ENCODE data around the gene ZNF500. TPM values are rescaled to one million over a fixed set of nuclear protein-coding genes. Genes with fewer than 3 reads are reported as not detected.

ZNF500 gene
- total and polyA plus RNA-seq, 2 donors (not counting 1 experiment from before 2014, with no cell fraction given): 12.0 to 26.5 TPM

DNA sequence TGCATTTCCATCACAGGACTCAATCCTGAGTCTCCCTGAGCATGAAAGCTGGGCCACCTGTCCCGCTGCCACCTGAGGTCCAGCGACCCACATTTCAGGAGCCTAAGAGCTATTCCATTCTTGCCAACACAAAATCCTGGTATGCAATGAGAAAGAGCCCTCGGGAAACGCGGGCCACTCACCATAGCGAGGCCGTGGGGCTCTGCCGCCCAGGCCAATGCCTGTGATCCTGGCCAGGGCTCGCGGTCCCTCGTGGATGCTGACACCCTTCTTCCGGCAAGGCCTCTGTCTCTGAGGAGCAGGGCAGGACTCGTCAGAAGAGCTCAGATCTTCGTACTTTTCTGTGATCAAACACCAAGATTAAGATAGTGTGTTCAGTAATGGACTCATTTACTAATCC is 62.0 kb downstream of the ZNF500 start:
- H3K4me3 Mint-ChIP-seq: no peak overlapping the region
- H3K9me3 Mint-ChIP-seq (ENCODE audit: insufficient read depth): no peaks in the 10 kb centered on the region
- H3K4me1 Mint-ChIP-seq: no peaks in the 10 kb centered on the region
- no peak for TF ChIP-seq EZH2 (IDR thresholded peaks at IDR 0.05; ENCODE audit: borderline replicate concordance, insufficient read depth, low read depth, low read length, poor library complexity, severe bottlenecking)
- H3K36me3 ChIP-seq (replicated peaks in 1 of 2; ENCODE audit: control extremely low read depth in 1 of 2, control insufficient read depth in 1 of 2, extremely low read depth in 1 of 2, insufficient read depth in 2 of 2, low read length in 1 of 2): peaks cover 2 to 38% of the 10 kb centered on the region in 2 experiments
- 98% methylated on average over 14 of the region's 14 CpGs for WGBS (ENCODE audit: insufficient coverage)
- ChIA-PET CTCF (no interaction called here), POLR2A (no interaction called here)
- no peak overlapping the region for H2AFZ ChIP-seq (ENCODE audit: insufficient read depth, low read depth, low read length, poor library complexity, severe bottlenecking)
- ATAC-seq (ENCODE audit: low read depth): no peak
- no peak overlapping the region for H3K9ac ChIP-seq (ENCODE audit: low read length)
- DNase-seq: no peak
- H4K20me1 ChIP-seq (ENCODE audit: control insufficient read depth, insufficient read depth, low read length, poor library complexity, severe bottlenecking): no peaks in the 10 kb centered on the region
- no peak overlapping the region for H3K27ac Mint-ChIP-seq
- no peaks in the 10 kb centered on the region for H3K27me3 ChIP-seq (replicated peaks in 1 of 4; ENCODE audit: control extremely low read depth in 1 of 4, control insufficient read depth in 3 of 4, insufficient read depth in 4 of 4, low read length in 3 of 4)
- no peak overlapping the region for H3K4me3 ChIP-seq (ENCODE audit: control extremely low read depth in 1 of 5, extremely low read depth in 1 of 5, insufficient read depth in 1 of 5, low read depth in 2 of 5, low read length in 4 of 5)
- H3K9me3 ChIP-seq (ENCODE audit: control extremely low read depth in 1 of 3, control insufficient read depth in 2 of 3, insufficient read depth in 1 of 3, low read length in 2 of 3): no peaks in the 10 kb centered on the region
- no peaks in the 10 kb centered on the region for H3K79me2 ChIP-seq (ENCODE audit: control insufficient read depth, insufficient read depth, low read length)
- H3K27ac ChIP-seq (ENCODE audit: low read length in 2 of 2): no peak overlapping the region
- no peaks in the 10 kb centered on the region for H3K27me3 Mint-ChIP-seq
- no peak overlapping the region for H3K4me2 ChIP-seq (replicated peaks; ENCODE audit: low read depth, low read length, poor library complexity, severe bottlenecking)
- intact Hi-C loops (cut with micrococcal nuclease): no loop called here
- no peaks in the 10 kb centered on the region for H3K4me1 ChIP-seq (ENCODE audit: control insufficient read depth in 2 of 2, insufficient read depth in 2 of 2, low read length in 2 of 2)

DNA sequence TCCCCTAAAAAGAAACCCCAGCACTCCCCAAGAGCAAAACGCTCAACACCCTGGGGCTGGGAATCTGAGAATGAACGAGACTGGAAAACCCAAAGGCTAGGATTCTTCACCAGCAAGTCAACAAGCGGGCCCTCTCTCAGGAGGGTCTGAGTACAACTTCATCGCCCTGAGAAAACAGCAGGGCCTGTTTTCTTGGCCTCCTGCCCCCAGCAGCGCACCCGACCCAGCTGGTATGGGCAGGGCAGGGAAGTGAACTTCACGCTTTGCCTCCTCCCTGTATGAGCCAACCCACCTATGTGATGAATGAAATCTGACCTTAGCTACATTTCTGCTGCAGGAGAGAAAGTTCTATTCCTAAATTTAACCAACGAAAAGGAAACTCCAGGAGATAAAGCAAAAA is 62.5 kb downstream of the ZNF500 start:
- ChIA-PET POLR2A (no interaction called here), CTCF (no interaction called here)
- no peaks in the 10 kb centered on the region for H3K79me2 ChIP-seq (ENCODE audit: control insufficient read depth, insufficient read depth, low read length)
- no peak overlapping the region for H3K27ac Mint-ChIP-seq
- no peak overlapping the region for H3K4me3 Mint-ChIP-seq
- DNase-seq: no peak
- no peaks in the 10 kb centered on the region for H3K9me3 Mint-ChIP-seq (ENCODE audit: insufficient read depth)
- H3K4me3 ChIP-seq (ENCODE audit: control extremely low read depth in 1 of 5, extremely low read depth in 1 of 5, insufficient read depth in 1 of 5, low read depth in 2 of 5, low read length in 4 of 5): no peak overlapping the region
- no peaks in the 10 kb centered on the region for H4K20me1 ChIP-seq (ENCODE audit: control insufficient read depth, insufficient read depth, low read length, poor library complexity, severe bottlenecking)
- no peaks in the 10 kb centered on the region for H3K27me3 ChIP-seq (replicated peaks in 1 of 4; ENCODE audit: control extremely low read depth in 1 of 4, control insufficient read depth in 3 of 4, insufficient read depth in 4 of 4, low read length in 3 of 4)
- no peaks in the 10 kb centered on the region for H3K4me1 ChIP-seq (ENCODE audit: control insufficient read depth in 2 of 2, insufficient read depth in 2 of 2, low read length in 2 of 2)
- ATAC-seq (ENCODE audit: low read depth): no peak
- H2AFZ ChIP-seq (ENCODE audit: insufficient read depth, low read depth, low read length, poor library complexity, severe bottlenecking): no peak overlapping the region
- H3K4me1 Mint-ChIP-seq: no peaks in the 10 kb centered on the region
- intact Hi-C loops (cut with micrococcal nuclease): no loop called here
- H3K9me3 ChIP-seq (ENCODE audit: control extremely low read depth in 1 of 3, control insufficient read depth in 2 of 3, insufficient read depth in 1 of 3, low read length in 2 of 3): no peaks in the 10 kb centered on the region
- no peak overlapping the region for H3K4me2 ChIP-seq (replicated peaks; ENCODE audit: low read depth, low read length, poor library complexity, severe bottlenecking)
- H3K36me3 ChIP-seq (replicated peaks in 1 of 2; ENCODE audit: control extremely low read depth in 1 of 2, control insufficient read depth in 1 of 2, extremely low read depth in 1 of 2, insufficient read depth in 2 of 2, low read length in 1 of 2): peaks cover 2 to 37% of the 10 kb centered on the region in 2 experiments
- H3K9ac ChIP-seq (ENCODE audit: low read length): no peak overlapping the region
- H3K27me3 Mint-ChIP-seq: no peaks in the 10 kb centered on the region
- WGBS (ENCODE audit: insufficient coverage): 90% methylated on average over 5 of the region's 8 CpGs
- no peak for TF ChIP-seq EZH2 (IDR thresholded peaks at IDR 0.05; ENCODE audit: borderline replicate concordance, insufficient read depth, low read depth, low read length, poor library complexity, severe bottlenecking)
- TF ChIP-seq, protein P1, sequence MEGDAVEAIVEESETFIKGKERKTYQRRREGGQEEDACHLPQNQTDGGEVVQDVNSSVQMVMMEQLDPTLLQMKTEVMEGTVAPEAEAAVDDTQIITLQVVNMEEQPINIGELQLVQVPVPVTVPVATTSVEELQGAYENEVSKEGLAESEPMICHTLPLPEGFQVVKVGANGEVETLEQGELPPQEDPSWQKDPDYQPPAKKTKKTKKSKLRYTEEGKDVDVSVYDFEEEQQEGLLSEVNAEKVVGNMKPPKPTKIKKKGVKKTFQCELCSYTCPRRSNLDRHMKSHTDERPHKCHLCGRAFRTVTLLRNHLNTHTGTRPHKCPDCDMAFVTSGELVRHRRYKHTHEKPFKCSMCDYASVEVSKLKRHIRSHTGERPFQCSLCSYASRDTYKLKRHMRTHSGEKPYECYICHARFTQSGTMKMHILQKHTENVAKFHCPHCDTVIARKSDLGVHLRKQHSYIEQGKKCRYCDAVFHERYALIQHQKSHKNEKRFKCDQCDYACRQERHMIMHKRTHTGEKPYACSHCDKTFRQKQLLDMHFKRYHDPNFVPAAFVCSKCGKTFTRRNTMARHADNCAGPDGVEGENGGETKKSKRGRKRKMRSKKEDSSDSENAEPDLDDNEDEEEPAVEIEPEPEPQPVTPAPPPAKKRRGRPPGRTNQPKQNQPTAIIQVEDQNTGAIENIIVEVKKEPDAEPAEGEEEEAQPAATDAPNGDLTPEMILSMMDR (IDR thresholded peaks at IDR 0.05): no peak
- no peak overlapping the region for H3K27ac ChIP-seq (ENCODE audit: low read length in 2 of 2)

Measured in B cell (primary cell).